Activated CD4-positive, alpha-beta T cell treated with anti-CD3 and anti-CD28 coated beads, Interleukin-2, Interleukin-4, amounts not matched to agents 100 ng/mL and 50 ng/mL, durations not matched to agents 16 hours and 8 hours (primary cell): Measurements from ENCODE around the gene TRIM26.
"Not testable (repeated sequence)": the region's sequence is repeated elsewhere in the genome, so short reads cannot be mapped to it uniquely, and the experiment has no call there.

ENCODE experiments used
- DNase-seq: peaks from one replicate; pipeline ENCODE4 v3.0.0-alpha.2; 2020; ENCODE audit warnings: low spot score

Gene TRIM26

GRCh38 chr6:30212865-30213666 lies at the start of gene TRIM26:
Gene TRIM26 (minus strand): TSS chr6:30213406. CDS start chr6:30199103, 14,303 bp downstream.
- DNase-seq = peak; percentile 99

- DNase-seq = no peak
Observed at GRCh38 chr6:30260036-30260504, 46.9 kb upstream of the TRIM26 start.

GRCh38 chr6:30259140-30260035 lies 46.2 kb upstream of the TRIM26 start:
- DNase-seq = peak; percentile 17

GRCh38 chr6:30258204-30258603 lies 45.0 kb upstream of the TRIM26 start:
- peak; percentile 52 for DNase-seq

GRCh38 chr6:30252417-30252816 lies 39.2 kb upstream of the TRIM26 start:
- DNase-seq = not testable (repeated sequence)

- no peak for DNase-seq
Observed at GRCh38 chr6:30244560-30244959, 31.4 kb upstream of the TRIM26 start.

GRCh38 chr6:30238178-30238795 lies 25.1 kb upstream of the TRIM26 start:
- DNase-seq = no peak

GRCh38 chr6:30234356-30234755 lies 21.1 kb upstream of the TRIM26 start:
- DNase-seq = no peak

- DNase-seq = no peak
Observed at GRCh38 chr6:30231067-30231466, 17.9 kb upstream of the TRIM26 start.

GRCh38 chr6:30227763-30228487 lies 14.7 kb upstream of the TRIM26 start:
- DNase-seq = peak; percentile 15

GRCh38 chr6:30227242-30227722 lies 14.1 kb upstream of the TRIM26 start:
- no peak for DNase-seq

GRCh38 chr6:30223339-30223738 lies 10.1 kb upstream of the TRIM26 start:
- DNase-seq = no peak

- not testable (repeated sequence) for DNase-seq
Observed at GRCh38 chr6:30221956-30222355, 8.8 kb upstream of the TRIM26 start.

- not testable (repeated sequence) for DNase-seq
Observed at GRCh38 chr6:30221395-30221794, 8.2 kb upstream of the TRIM26 start.

GRCh38 chr6:30219244-30219643 lies 6.0 kb upstream of the TRIM26 start:
- DNase-seq = peak; percentile 46

GRCh38 chr6:30216096-30216495 lies 2.9 kb upstream of the TRIM26 start:
- no peak for DNase-seq

GRCh38 chr6:30214657-30214982 lies 1.4 kb upstream of the TRIM26 start:
- no peak for DNase-seq

- peak; percentile 76 for DNase-seq
Observed at GRCh38 chr6:30213957-30214656, 901 bp upstream of the TRIM26 start.

- no peak for DNase-seq
Observed at GRCh38 chr6:30213667-30213956, 406 bp upstream of the TRIM26 start.

GRCh38 chr6:30211899-30212298 lies 1.3 kb downstream of the TRIM26 start:
- DNase-seq = no peak

- no peak for DNase-seq
Observed at GRCh38 chr6:30211306-30211705, 1.9 kb downstream of the TRIM26 start.
